Tibial nerve (tissue), 4 donors: ENCODE data around the gene BCAT1.

Experiments
- EP300 ChIP-seq, 2 donors: sonication (generic); formaldehyde crosslinking; IDR thresholded peaks; one replicate each; pipeline ENCODE4 v1.6.1; 2017; ENCODE audit warnings: antibody characterized with exemption in 2 of 2, mild to moderate bottlenecking in 1 of 2
- TF ChIP-seq, protein P1 (sequence below), 5 experiments: fragments of 200-600 bp in 3 of 5; fragments of 450-650 bp in 2 of 5; sonication (generic) in 3 of 5; IDR thresholded peaks; one replicate each; pipeline ENCODE4 v1.5.1; 2016 to 2019; ENCODE audit warnings: antibody characterized with exemption in 5 of 5, mild to moderate bottlenecking in 3 of 5, moderate library complexity in 2 of 5

- no peak for TF ChIP-seq EP300 (IDR thresholded peaks at IDR 0.05)
- TF ChIP-seq, protein P1, sequence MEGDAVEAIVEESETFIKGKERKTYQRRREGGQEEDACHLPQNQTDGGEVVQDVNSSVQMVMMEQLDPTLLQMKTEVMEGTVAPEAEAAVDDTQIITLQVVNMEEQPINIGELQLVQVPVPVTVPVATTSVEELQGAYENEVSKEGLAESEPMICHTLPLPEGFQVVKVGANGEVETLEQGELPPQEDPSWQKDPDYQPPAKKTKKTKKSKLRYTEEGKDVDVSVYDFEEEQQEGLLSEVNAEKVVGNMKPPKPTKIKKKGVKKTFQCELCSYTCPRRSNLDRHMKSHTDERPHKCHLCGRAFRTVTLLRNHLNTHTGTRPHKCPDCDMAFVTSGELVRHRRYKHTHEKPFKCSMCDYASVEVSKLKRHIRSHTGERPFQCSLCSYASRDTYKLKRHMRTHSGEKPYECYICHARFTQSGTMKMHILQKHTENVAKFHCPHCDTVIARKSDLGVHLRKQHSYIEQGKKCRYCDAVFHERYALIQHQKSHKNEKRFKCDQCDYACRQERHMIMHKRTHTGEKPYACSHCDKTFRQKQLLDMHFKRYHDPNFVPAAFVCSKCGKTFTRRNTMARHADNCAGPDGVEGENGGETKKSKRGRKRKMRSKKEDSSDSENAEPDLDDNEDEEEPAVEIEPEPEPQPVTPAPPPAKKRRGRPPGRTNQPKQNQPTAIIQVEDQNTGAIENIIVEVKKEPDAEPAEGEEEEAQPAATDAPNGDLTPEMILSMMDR (IDR thresholded peaks at IDR 0.05): no peak
Measured at GRCh38 chr12:24901576-24902461, 47.1 kb downstream of the BCAT1 start.
